Stimulated activated CD4-positive, alpha-beta T cell treated with anti-CD3 and anti-CD28 coated beads, Interleukin-1b, Interleukin-23, amount 100 ng/mL, for 1 hour (primary cell): ENCODE data around the gene COX7A1.
"Not testable (repeated sequence)": the region's sequence is repeated elsewhere in the genome, so short reads cannot be mapped to it uniquely, and the experiment has no call there.

Experiments used
- DNase-seq, 2 donors: peaks; one replicate each; pipeline ENCODE4 v3.0.0-alpha.2; 2020; ENCODE audit warnings: low read depth in 2 of 2

COX7A1 gene

GRCh38 chr19:36141039-36141927 is 11.0 kb downstream of the COX7A1 start:
- DNase-seq = peak; percentile 84 to 92

GRCh38 chr19:36140304-36141038 is 11.8 kb downstream of the COX7A1 start:
- DNase-seq = peak in 1 of 2 donors; percentile 27

- peak; percentile 76 to 80 for DNase-seq
These were observed 12.6 kb downstream of the COX7A1 start, which contains the start of gene CAPNS1 for GRCh38 chr19:36139473-36140303. Gene CAPNS1, plus strand, starts transcription at chr19:36140066. Its CDS starts 946 bp downstream, at chr19:36141012.

GRCh38 chr19:36139120-36139472 is 13.2 kb downstream of the COX7A1 start:
- DNase-seq = no peak

GRCh38 chr19:36136964-36137686 is 15.1 kb downstream of the COX7A1 start:
- no peak for DNase-seq

- not testable (repeated sequence) for DNase-seq
These were observed 17.4 kb downstream of the COX7A1 start for GRCh38 chr19:36134867-36135266.

- not testable (repeated sequence) for DNase-seq
These were observed 21.0 kb downstream of the COX7A1 start for GRCh38 chr19:36131221-36131620.

GRCh38 chr19:36128392-36128736 is 23.9 kb downstream of the COX7A1 start:
- DNase-seq = no peak

- no peak for DNase-seq
These were observed 26.7 kb downstream of the COX7A1 start for GRCh38 chr19:36125557-36125956.

GRCh38 chr19:36121486-36122124 is 30.6 kb downstream of the COX7A1 start:
- no peak for DNase-seq

GRCh38 chr19:36120984-36121358 is 31.3 kb downstream of the COX7A1 start:
- DNase-seq = no peak

GRCh38 chr19:36120092-36120983 is 31.9 kb downstream of the COX7A1 start:
- no peak for DNase-seq

GRCh38 chr19:36116344-36116637 is 36.0 kb downstream of the COX7A1 start:
- no peak for DNase-seq

GRCh38 chr19:36115453-36116343 is 36.5 kb downstream of the COX7A1 start, which contains the start of gene TBCB:
Gene TBCB, plus strand, starts transcription at chr19:36115468. Its CDS starts 93 bp downstream, at chr19:36115561.
- peak; percentile 78 to 95 for DNase-seq

GRCh38 chr19:36114721-36115452 is 37.4 kb downstream of the COX7A1 start, which contains the start of gene POLR2I:
Gene POLR2I, minus strand, starts transcription at chr19:36114875. Its CDS starts 19 bp downstream, at chr19:36114856.
- peak; percentile 95 to 98 for DNase-seq

GRCh38 chr19:36113894-36114720 is 38.1 kb downstream of the COX7A1 start:
- no peak for DNase-seq

GRCh38 chr19:36113425-36113824 is 38.8 kb downstream of the COX7A1 start:
- DNase-seq = no peak
